GM12878 (cell line): ENCODE results near the gene PLEKHG4B. TPM values are rescaled to one million over a fixed set of nuclear protein-coding genes. Genes with fewer than 3 reads are reported as not detected.

ENCODE experiments used
- CREB1 ChIP-seq: IDR thresholded peaks from 2 replicates; pipeline ENCODE4 v1.6.1; 2012; ENCODE audit warnings: low read depth, mild to moderate bottlenecking, inconsistent platforms
- E2F8 ChIP-seq: fragments of 450-650 bp; IDR thresholded peaks from 2 replicates; pipeline ENCODE4 v1.6.1; 2018; ENCODE audit warnings: mild to moderate bottlenecking, low read depth, moderate library complexity; ENCODE audit not compliant: partially characterized antibody
- ESRRA ChIP-seq: IDR thresholded peaks from 2 replicates; pipeline ENCODE4 v1.6.1; 2012; ENCODE audit warnings: mild to moderate bottlenecking, low read length, improper control_type of control experiment
- MEF2B ChIP-seq: fragments of 450-650 bp; IDR thresholded peaks from 2 replicates; pipeline ENCODE4 v1.6.1; 2018; ENCODE audit warnings: mild to moderate bottlenecking, moderate library complexity; ENCODE audit not compliant: partially characterized antibody, poor library complexity, severe bottlenecking
- NBN ChIP-seq: fragments of 450-650 bp; IDR thresholded peaks from 2 replicates; pipeline ENCODE4 v1.6.1; 2016
- NKRF ChIP-seq: fragments of 450-650 bp; conservative IDR thresholded peaks from 2 replicates; pipeline ENCODE4 v1.6.1; 2017; ENCODE audit warnings: mild to moderate bottlenecking, moderate library complexity
- SKIL ChIP-seq: fragments of 450-650 bp; IDR thresholded peaks from 2 replicates; pipeline ENCODE4 v1.6.1; 2017; ENCODE audit warnings: mild to moderate bottlenecking, low read depth, inconsistent platforms; ENCODE audit not compliant: poor library complexity, severe bottlenecking
- TCF7 ChIP-seq: IDR thresholded peaks from 2 replicates; pipeline ENCODE4 v1.6.1; 2014; ENCODE audit warnings: antibody characterized with exemption, borderline replicate concordance
- ZNF274 ChIP-seq: IDR thresholded peaks from one replicate; pipeline ENCODE4 v1.8.0; 2011; ENCODE audit not compliant: insufficient read length, insufficient read depth
- ZNF384 ChIP-seq: IDR thresholded peaks from 2 replicates; pipeline ENCODE4 v1.6.1; 2012; ENCODE audit warnings: low read depth, mild to moderate bottlenecking, low read length, improper control_type of control experiment, borderline replicate concordance
- polyA plus RNA-seq, 11 experiments: library from polyadenylated mRNA; depleted of rRNA in 4 of 11; unstranded in 6 of 11; stranded (reverse) in 5 of 11; fragments of >200 nt; fragmentation: Nextera tagmentation in 4 of 11; fragmentation: Illumina TruSeq in 1 of 11; extraction: Ambion mirVana in 4 of 11; extraction: Trizol in 1 of 11; gene quantifications; 1 replicate in 1 of 11; 2 replicates in 10 of 11; pipeline versions ENCODE4 v1.2.1 to v1.2.3, GENCODE V29; 2011 to 2016; ENCODE audit warnings: inconsistent platforms in 2 of 11, missing spikeins in 2 of 11, low read depth in 1 of 11
- total RNA-seq, 4 experiments: library from RNA; depleted of rRNA in 3 of 4; stranded (reverse); fragments of >200 nt in 3 of 4; fragmentation: Illumina TruSeq in 1 of 4; extraction: Trizol in 1 of 4; gene quantifications; 2 replicates each; pipeline versions ENCODE4 v1.2.1 to v1.2.3, GENCODE V29; 2013 to 2021

Gene PLEKHG4B
- total and polyA plus RNA-seq, 10 of the 15 experiments (the other 5 are each of a cell fraction or from before 2014, with no cell fraction given), result under 0.01 to 0.05 (median 0.01) TPM; not detected in 6

GRCh38 chr5:127886-128285, 35.9 kb downstream of the PLEKHG4B start (continued):
- TF ChIP-seq SKIL (no peak), NBN (no peak), TCF7 (no peak), CREB1 (no peak), MEF2B (no peak), ZNF274 (no peak), E2F8 (no peak), ZNF384 (no peak), ESRRA (no peak), NKRF (no peak)
